HG03039 (cell line): Measurements from ENCODE around the gene ZDHHC14.

ENCODE experiments used
- ATAC-seq: cut with Tn5 transposase; IDR thresholded peaks from one replicate; pipeline ENCODE4 v1.9.1; 2021; ENCODE audit warnings: mild to moderate bottlenecking, moderate library complexity; ENCODE audit not compliant: unreplicated experiment

Gene ZDHHC14

GRCh38 chr6:157438611-157439111 lies 57.7 kb downstream of the ZDHHC14 start:
- no peak for ATAC-seq

- no peak for ATAC-seq
Observed at GRCh38 chr6:157440171-157440570, 59.2 kb downstream of the ZDHHC14 start.

- no peak for ATAC-seq
Observed at GRCh38 chr6:157442291-157442690, 61.3 kb downstream of the ZDHHC14 start.

DNA sequence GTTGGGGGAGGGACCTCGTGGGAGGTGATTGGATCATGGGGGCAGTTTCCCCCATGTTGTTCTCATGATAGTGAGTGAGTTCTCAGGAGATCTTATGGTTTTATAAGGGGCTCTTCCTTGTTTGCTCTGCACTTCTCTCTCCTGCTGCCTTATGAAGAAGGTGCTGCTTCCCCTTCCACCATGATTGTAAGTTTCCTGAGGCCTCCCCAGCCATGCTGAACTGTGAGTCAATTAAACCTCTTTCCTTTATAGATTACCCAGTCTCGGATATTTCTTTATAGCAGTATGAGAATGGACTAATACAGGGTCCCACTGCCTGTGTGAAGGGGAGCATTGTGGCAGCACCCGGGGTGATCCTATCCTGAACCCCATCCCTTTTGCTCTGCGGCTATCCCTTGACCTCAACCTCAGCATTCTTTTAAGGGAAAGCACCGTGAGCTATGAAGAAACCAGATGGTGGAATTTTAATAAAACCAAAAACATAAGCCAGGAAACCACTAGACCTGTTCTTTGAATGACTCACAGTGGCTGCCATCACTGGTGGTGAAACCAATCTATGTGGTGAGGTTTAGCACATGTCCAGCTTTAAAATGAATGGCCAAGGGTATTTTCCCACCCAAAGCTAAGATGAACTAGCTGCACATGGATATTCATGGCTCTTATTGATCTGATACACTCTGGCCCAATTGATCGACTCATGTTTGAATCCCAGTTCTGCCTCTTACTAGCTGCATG lies 62.2 kb downstream of the ZDHHC14 start:
- ATAC-seq = peak; percentile 85

DNA sequence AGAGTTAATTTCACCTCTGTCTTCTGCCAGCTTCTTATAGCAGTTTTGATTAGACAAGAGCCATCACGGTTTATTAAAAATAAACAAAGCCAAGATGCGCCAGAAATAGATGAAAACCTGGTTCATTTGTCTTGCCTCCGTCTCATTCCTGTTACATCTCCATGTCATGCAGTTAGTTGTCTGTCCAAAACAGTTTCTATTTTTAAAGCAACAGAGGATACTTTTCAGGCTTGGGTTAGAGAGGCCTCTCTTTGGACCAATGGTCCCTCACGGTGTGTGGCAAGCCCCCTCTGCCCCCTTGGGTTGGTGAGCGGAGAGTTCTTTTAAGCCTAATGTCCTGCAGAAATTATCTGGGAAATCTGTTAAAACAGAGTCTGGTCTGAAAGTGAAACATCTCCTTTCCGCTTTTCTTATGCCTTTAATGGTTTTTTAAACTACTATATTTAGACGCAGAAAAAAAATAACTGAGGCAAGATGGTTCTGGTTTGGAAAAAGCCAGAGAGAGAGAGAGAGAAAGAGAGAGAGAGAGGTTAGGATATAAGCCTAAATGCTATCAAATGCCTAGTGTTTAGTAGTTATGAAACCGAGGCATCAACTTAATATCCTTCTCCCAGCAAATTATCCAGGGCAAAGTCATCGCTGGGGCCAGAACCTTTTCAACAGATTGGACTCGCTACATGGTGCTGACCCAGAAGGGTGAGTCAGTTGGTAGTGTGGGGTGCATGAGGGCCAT lies 64.5 kb downstream of the ZDHHC14 start:
- ATAC-seq = no peak

GRCh38 chr6:157447735-157448134 lies 66.7 kb downstream of the ZDHHC14 start:
- ATAC-seq = no peak

GRCh38 chr6:157449610-157450009 lies 68.6 kb downstream of the ZDHHC14 start:
- no peak for ATAC-seq

GRCh38 chr6:157450931-157451742 lies 70.1 kb downstream of the ZDHHC14 start:
- no peak for ATAC-seq

DNA sequence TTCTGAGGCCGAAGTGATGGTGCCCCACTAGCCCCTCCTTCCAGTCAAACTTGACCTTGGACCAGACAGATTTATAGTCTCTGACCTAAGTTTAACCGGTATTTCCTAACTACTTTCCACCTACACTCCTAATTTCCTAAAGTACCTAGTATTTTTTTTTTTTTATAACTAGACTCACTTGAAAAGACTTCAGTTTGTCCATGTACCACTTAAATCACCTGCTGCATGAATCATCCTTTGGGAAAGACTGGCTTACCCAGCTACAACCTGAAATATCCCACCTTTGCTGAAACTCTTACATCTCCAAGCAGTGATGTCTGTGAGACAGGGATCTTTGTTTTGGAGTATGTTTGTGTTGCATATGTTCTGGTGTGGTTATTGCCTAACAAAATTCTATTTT lies 71.1 kb downstream of the ZDHHC14 start:
- no peak for ATAC-seq

GRCh38 chr6:157453131-157453530 lies 72.1 kb downstream of the ZDHHC14 start:
- ATAC-seq = no peak

GRCh38 chr6:157453978-157454377 lies 73.0 kb downstream of the ZDHHC14 start:
- ATAC-seq = no peak

DNA sequence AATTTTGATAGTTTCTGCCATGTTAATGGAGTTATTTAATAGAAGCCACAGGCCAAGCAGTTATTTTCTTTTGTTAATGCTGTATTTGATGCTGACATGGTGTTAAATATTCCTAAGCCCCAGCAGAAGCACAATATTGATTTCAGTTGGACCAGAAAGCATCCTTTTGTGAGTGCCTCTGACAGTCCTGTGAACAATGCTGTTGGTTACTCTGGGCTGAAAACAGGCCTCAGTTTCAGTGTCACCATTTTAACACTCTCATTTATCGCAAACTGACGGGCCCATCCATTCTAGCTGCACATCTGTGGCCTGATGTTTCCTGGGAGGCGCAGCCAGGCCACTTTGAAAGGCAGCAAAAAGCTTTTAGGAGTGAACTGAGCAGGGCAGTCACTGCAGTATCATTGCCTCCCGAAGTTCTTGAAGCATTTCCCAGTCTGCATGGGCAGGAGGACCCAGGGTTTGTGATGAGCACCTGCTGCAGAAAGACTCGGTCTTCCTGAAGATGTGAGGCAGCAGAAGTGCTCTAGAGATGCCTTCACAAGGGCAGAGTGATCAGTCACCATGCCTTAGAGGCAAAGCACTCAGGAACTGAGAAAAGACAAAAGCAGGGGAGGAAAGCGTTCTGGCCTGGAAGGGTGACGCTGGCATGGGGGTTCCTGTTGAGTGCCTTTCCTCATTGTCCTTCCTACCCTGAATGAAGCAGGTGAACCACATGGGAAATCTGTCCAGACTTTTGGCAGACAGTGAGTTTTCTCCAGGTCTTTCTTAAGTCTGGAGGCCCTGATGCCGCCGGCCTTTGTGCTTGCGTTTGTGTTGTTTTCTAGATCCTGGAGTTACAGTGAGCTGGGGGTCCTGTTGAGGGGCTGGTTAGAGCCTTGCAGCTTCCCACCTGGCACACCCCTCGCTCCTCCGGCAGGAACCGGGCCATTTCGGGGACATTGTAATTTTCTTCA lies 74.0 kb downstream of the ZDHHC14 start:
- no peak for ATAC-seq

- ATAC-seq = no peak
Observed at GRCh38 chr6:157455731-157456523, 74.9 kb downstream of the ZDHHC14 start.

- ATAC-seq = peak; percentile 52
Observed at GRCh38 chr6:157456524-157456829, 75.5 kb downstream of the ZDHHC14 start.

DNA sequence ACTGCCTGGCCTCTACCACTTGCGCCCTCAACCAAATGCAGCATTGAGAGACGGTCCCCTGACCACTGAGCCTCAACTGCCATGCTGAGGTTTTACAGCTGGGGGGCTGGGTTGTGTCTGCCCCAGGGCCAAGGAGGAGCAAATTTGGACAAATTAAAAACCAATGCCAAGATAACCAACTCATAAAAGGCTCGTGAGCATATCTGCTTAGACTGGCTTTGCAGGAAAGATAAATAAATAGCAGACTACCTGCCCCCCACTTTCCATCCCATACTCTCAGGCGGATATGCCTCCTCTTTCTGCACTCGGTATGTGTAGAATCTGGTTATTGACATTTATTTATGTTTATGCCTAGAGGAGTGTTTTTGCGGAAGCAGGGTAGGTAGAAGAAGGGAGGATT lies 76.8 kb downstream of the ZDHHC14 start:
- ATAC-seq = no peak

DNA sequence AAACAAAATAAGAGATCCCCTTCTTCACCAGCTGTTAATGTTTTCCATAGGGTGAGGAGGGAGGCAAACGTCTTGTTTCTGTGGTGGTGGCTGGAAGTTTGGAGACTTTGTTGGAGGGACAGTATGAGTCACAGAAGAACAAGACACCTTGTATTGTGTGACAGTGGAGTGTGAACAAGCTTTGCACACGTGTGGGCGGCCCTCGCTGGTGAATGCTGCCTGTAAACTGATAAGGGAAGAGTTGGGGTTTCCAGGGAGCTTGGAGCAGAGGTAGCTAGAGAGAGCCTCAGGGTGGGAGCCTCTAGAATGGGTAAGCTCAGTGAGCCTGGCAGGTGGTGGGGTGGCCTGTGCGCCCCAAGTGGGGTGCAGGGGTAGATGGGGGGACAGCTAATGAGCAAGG lies 78.3 kb downstream of the ZDHHC14 start:
- no peak for ATAC-seq

- ATAC-seq = no peak
Observed at GRCh38 chr6:157460182-157460999, 79.4 kb downstream of the ZDHHC14 start.

DNA sequence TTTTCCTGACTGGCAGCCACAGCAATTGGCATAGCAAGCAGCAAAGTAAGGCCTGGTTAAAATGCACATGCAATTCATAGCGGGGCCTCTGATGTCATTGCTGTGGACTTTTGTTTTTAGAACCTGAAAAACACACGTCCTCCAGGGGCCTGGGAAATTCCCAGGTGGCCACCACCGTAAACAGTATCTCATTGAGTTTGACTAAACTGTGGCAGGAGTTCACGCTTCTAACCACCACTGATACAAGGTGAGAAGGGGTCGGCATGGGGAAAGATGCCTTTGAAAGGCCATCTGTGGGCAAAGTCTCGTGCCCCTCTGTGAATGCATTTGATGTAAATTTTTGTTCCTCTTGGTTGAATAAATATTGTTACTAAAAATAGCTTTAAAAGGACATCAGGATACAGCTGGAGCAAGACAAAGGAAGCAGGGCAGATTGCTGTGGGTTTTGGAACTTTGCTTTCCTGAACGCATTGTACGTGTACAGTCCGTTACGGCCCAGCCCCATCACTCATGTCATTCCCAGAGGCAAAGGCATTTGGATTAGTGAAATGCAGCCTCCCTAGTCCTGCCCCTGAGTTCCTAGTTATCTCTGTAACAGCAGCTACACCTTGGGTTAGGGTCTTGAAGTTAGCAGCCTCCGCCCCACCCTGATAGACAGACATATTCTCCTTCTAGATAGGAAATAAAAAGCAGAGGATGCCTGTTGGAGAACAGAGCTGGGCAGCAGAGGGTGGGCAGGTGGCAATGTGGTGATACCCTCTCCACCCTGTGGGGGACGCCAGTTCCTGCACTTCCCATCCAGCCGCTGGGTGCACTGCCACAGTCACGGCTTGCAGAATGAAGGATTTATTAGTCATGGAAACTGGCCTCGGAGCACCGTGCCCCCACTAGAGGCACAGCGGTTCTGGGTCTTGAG lies 80.3 kb downstream of the ZDHHC14 start:
- peak; percentile 54 for ATAC-seq
